Measurements from ENCODE around the gene CLTB. TPM values are rescaled to one million over a fixed set of nuclear protein-coding genes. Genes with fewer than 3 reads are reported as not detected.

Gene CLTB
- total and polyA plus RNA-seq, 2 of the 13 experiments (the other 11 are each of a cell fraction or from before 2014, with no cell fraction given), result 23.3 to 33.8 TPM

DNA sequence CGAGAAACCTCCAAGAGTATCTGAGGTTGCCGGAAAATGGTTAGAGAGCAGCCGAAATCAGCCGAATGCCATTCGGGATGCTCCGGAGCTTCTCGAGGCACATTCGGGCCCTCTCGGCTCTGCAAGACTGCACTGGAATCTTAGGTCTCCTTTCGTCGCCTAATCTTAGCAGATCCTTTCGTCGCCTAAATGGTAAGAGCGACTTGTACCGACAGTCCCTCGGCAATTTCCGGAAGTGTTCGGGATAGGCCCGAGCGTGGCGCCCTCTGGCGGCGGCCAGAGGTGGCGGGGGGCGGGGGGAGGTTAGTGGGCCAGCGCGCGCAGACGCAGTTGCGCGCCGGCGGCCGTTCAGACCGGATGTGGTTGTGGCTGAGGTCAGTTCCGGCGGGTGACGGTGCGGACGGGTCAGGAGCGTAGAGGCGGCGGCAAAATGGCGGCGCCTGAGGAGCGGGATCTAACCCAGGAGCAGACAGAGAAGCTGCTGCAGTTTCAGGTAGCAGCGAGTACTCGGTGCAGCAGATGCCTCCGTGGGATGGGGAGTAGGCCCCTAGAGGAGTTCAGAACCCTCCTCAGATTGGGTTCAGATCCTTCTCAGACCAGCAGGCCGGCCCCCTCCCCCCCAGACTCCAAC is 31.8 kb upstream of the CLTB start, which contains the start of gene FAF2 (continued):
- TF ChIP-seq RAD21 (CRISPR knock-in tag; IDR thresholded peaks at IDR 0.05) (peak; percentile 48; the same call in 1 of the 2 replicates), IKZF1 (IDR thresholded peaks at IDR 0.05) (no peak), POLR2AphosphoS2 (IDR thresholded peaks at IDR 0.05; ENCODE audit: low read depth, low read length) (no peak), DR1 (CRISPR knock-in tag; IDR thresholded peaks at IDR 0.05) (peak; percentile 56; the same call in 1 of the 2 replicates), TP53 (CRISPR knock-in tag; conservative IDR thresholded peaks at IDR 0.05) (no peak; the same call in 1 of the 2 replicates), ZNF124 (CRISPR knock-in tag; IDR thresholded peaks at IDR 0.05) (no peak), ZNF282 (IDR thresholded peaks at IDR 0.05; ENCODE audit: partially characterized antibody) (no peak), AKAP8 (CRISPR knock-in tag; IDR thresholded peaks at IDR 0.05) (no peak), EZH2 (conservative IDR thresholded peaks at IDR 0.05; ENCODE audit: low read depth, low read length) (no peak), ZNF709 (CRISPR knock-in tag; IDR thresholded peaks at IDR 0.05) (no peak), ZFY (CRISPR knock-in tag; IDR thresholded peaks at IDR 0.05) (peak; percentile 58), ZNF891 (CRISPR knock-in tag; IDR thresholded peaks at IDR 0.05) (0 out of 2 replicates have a peak, but pooled peaks have one; percentile 25), NFE2L2 (IDR thresholded peaks at IDR 0.05; ENCODE audit: low read length) (no peak), SRSF4 (IDR thresholded peaks at IDR 0.05; ENCODE audit: low read depth, low read length, poor library complexity, severe bottlenecking) (no peak), SOX13 (IDR thresholded peaks at IDR 0.05) (no peak), SOX13 (CRISPR knock-in tag; conservative IDR thresholded peaks at IDR 0.05 in 1 of 2, IDR thresholded peaks at IDR 0.05 in 1 of 2) (peak in 1 of 2 experiments; percentile 25; a peak in 1 of 4 replicates), NR2F2 (IDR thresholded peaks at IDR 0.05; ENCODE audit: borderline replicate concordance, low read depth) (no peak), ZNF432 (CRISPR knock-in tag; IDR thresholded peaks at IDR 0.05; ENCODE audit: borderline replicate concordance) (no peak), ZNF790 (CRISPR knock-in tag; IDR thresholded peaks at IDR 0.05; ENCODE audit: borderline replicate concordance) (peak; percentile 19; the same call in 1 of the 2 replicates), CC2D1A (CRISPR knock-in tag; IDR thresholded peaks at IDR 0.05) (no peak)
- TF ChIP-seq, protein P1, sequence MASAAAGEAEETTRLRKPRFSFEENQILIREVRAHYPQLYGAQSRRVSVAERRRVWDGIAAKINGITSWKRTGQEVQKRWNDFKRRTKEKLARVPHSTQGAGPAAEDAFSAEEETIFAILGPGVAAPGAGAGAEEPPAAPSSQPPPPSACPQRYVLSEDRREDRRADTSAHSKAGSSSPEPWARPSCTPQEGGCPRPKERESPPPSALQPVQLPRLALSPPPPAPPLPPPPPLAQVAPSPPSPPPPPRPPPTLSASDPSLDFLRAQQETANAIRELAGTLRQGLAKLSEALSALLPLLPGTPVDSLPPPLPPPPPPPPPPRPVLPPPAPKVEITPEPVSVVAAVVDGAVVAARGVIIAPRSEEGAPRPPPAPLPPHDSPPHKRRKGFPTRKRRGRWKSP (CRISPR knock-in tag; IDR thresholded peaks at IDR 0.05), result no peak
- TF ChIP-seq, protein P2, sequence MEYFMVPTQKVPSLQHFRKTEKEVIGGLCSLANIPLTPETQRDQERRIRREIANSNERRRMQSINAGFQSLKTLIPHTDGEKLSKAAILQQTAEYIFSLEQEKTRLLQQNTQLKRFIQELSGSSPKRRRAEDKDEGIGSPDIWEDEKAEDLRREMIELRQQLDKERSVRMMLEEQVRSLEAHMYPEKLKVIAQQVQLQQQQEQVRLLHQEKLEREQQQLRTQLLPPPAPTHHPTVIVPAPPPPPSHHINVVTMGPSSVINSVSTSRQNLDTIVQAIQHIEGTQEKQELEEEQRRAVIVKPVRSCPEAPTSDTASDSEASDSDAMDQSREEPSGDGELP (IDR thresholded peaks at IDR 0.05; ENCODE audit: borderline replicate concordance, low read depth), result no peak; the same call in 1 of the 2 replicates
- TF ChIP-seq, protein P3, sequence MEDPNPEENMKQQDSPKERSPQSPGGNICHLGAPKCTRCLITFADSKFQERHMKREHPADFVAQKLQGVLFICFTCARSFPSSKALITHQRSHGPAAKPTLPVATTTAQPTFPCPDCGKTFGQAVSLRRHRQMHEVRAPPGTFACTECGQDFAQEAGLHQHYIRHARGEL (CRISPR knock-in tag; IDR thresholded peaks at IDR 0.05), result no peak
- TF ChIP-seq, protein P4, sequence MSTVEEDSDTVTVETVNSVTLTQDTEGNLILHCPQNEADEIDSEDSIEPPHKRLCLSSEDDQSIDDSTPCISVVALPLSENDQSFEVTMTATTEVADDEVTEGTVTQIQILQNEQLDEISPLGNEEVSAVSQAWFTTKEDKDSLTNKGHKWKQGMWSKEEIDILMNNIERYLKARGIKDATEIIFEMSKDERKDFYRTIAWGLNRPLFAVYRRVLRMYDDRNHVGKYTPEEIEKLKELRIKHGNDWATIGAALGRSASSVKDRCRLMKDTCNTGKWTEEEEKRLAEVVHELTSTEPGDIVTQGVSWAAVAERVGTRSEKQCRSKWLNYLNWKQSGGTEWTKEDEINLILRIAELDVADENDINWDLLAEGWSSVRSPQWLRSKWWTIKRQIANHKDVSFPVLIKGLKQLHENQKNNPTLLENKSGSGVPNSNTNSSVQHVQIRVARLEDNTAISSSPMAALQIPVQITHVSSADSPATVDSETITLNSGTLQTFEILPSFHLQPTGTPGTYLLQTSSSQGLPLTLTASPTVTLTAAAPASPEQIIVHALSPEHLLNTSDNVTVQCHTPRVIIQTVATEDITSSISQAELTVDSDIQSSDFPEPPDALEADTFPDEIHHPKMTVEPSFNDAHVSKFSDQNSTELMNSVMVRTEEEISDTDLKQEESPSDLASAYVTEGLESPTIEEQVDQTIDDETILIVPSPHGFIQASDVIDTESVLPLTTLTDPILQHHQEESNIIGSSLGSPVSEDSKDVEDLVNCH (CRISPR knock-in tag; IDR thresholded peaks at IDR 0.05), result no peak
- TF ChIP-seq, protein P5, sequence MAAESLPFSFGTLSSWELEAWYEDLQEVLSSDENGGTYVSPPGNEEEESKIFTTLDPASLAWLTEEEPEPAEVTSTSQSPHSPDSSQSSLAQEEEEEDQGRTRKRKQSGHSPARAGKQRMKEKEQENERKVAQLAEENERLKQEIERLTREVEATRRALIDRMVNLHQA (CRISPR knock-in tag; IDR thresholded peaks at IDR 0.05), result no peak
- TF ChIP-seq, protein P6, sequence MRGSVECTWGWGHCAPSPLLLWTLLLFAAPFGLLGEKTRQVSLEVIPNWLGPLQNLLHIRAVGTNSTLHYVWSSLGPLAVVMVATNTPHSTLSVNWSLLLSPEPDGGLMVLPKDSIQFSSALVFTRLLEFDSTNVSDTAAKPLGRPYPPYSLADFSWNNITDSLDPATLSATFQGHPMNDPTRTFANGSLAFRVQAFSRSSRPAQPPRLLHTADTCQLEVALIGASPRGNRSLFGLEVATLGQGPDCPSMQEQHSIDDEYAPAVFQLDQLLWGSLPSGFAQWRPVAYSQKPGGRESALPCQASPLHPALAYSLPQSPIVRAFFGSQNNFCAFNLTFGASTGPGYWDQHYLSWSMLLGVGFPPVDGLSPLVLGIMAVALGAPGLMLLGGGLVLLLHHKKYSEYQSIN (CRISPR knock-in tag; IDR thresholded peaks at IDR 0.05; ENCODE audit: borderline replicate concordance), result no peak

All from HepG2 (cell line).